HFF-Myc (cell line): ENCODE results near the gene NPFF.
A peak's percentile ranks its signal among the peaks of the same experiment; 100 is the strongest.
"Not testable (repeated sequence)": the region's sequence is repeated elsewhere in the genome, so short reads cannot be mapped to it uniquely, and the experiment has no call there.

Source experiments
- DNase-seq: peaks from one replicate; pipeline ENCODE4 v3.0.0-alpha.2; 2011; ENCODE audit warnings: low read depth; ENCODE audit errors: extremely low read depth
- H3K4me3 ChIP-seq: replicated peaks from 2 replicates; pipeline ENCODE4 v1.5.1; 2011; ENCODE audit warnings: low read depth, mild to moderate bottlenecking, control low read depth, low read length
- TF ChIP-seq, protein P1 (sequence below): IDR thresholded peaks from 2 replicates; pipeline ENCODE4 v1.5.1; 2012; ENCODE audit warnings: mild to moderate bottlenecking, low read depth, low read length, control low read depth; ENCODE audit errors: missing control alignments

NPFF gene, protein sequence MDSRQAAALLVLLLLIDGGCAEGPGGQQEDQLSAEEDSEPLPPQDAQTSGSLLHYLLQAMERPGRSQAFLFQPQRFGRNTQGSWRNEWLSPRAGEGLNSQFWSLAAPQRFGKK

DNA sequence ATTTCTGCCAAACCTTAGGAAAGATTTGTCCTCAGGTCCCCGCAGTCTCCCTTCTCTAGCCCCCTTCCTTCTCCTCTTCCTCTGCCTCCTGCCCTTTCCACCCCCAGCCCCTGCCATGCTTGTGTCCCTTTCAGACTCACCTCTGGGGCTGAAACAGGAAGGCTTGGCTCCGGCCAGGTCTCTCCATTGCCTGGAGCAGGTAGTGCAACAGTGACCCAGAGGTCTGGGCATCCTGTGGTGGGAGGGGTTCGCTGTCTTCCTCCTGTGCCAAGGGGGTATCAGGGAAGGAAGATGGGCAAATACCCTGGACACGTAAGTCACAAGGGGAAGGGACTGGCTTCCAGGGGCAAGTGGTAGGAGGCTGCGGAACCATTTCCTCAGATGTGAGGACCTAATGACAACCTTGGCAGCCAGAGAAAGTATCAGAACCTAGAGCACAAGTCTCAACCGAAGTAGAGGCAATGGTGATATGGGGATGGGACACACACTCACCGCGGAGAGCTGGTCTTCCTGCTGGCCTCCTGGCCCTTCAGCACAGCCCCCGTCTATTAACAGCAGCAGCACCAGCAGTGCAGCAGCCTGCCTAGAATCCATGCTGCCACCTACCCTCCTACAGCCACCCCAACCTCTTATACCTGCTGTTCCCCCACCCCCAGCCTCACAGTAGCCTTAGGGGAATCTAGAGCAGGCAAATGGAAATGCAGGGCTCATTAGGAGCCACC lies at the start of gene NPFF:
Gene NPFF (minus strand): TSS at position 604 of the 722 bp plus-strand sequence. CDS start 10 bp downstream, at position 594.
- H3K4me3 ChIP-seq, result no peak within 1 kb of the TSS
- no peak for DNase-seq
- TF ChIP-seq, protein P1, sequence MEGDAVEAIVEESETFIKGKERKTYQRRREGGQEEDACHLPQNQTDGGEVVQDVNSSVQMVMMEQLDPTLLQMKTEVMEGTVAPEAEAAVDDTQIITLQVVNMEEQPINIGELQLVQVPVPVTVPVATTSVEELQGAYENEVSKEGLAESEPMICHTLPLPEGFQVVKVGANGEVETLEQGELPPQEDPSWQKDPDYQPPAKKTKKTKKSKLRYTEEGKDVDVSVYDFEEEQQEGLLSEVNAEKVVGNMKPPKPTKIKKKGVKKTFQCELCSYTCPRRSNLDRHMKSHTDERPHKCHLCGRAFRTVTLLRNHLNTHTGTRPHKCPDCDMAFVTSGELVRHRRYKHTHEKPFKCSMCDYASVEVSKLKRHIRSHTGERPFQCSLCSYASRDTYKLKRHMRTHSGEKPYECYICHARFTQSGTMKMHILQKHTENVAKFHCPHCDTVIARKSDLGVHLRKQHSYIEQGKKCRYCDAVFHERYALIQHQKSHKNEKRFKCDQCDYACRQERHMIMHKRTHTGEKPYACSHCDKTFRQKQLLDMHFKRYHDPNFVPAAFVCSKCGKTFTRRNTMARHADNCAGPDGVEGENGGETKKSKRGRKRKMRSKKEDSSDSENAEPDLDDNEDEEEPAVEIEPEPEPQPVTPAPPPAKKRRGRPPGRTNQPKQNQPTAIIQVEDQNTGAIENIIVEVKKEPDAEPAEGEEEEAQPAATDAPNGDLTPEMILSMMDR, result no peak

DNA sequence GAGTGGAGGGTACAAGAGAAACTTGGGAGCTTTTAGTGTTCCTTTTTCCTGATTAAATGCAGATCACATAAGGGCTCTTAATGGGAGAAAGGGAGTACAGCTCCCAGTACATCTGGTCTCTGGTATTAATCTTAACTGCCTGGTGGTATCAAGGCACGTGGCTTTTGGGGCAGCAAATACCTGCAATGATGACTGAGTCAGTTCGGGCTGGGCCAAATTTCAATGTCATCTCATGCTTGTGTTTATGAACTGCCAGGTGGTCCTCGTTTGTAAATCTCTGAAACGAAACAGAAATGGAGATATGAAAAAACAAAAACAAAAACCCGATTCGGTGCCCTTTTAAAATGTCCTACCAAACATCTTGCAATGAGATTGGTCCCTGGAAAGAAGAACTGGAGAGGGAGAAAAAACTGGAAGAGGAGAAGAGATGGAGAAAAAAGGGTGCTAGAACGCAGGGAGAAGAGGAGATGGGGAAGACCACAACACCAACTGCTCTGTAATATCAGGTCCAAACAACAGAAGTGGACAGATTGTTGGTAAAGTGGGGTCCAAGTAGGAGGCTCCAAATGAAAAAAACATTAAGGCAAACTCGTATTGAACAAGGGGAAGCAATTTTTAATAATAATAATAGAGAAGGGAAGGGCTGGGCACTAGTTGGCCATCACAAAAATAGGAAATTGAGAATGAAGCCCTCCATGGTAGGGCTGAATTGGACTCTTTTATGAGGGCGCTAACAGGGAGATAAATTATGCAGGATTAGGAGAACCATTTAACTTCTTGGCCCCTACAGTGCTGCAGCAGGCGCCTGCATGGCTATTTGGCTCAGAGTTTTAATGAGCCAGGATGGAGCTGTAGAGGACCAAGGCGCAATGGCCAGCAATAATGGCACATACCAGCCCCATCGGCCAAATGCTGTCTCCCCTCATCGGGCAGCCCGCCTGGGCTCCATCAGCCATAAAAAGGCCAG lies 45.4 kb upstream of the NPFF start:
- TF ChIP-seq, protein P1, result no peak
- no peak for DNase-seq
- no peak overlapping the region for H3K4me3 ChIP-seq

DNA sequence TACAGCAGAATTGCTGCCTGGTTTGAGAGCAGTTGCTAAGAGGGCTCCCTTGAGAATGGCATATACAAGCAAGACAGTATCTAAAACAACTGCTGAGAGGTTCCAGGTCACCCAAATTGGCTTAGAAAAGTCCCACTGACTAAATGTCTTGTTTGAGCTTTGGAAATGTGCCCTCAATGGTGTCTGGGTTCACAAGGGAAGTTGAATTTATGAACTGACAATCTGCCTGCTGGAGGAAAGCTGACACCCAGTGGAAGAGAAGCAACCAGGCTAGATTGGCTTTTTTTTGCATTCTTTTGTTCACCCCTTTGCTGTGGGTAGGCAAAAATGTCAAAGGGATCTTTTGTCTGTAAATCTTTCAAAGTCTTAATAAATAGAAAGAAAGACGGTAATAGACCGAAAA lies 44.6 kb upstream of the NPFF start:
- no peak for DNase-seq
- no peak overlapping the region for H3K4me3 ChIP-seq
- TF ChIP-seq, protein P1, result no peak

DNA sequence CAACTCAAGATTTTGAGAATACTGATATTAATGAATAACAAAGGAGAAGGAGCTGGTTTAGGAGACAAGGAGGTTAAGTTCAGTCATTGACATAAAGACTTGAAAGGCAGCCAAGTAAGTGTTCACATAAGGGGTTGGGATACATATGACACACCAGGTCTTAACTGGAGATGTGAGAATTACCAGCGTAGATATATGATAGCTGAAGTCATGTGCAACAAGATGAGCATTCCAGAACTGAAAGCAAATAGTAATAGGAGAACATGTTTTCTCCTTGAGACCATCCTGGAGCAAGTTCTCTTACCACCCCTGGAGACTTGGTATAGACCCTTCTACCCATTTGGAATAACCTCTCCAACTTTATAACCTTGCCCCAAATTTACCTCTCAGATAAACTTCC lies 43.3 kb upstream of the NPFF start:
- TF ChIP-seq, protein P1, result no peak
- no peak overlapping the region for H3K4me3 ChIP-seq
- DNase-seq, result no peak

DNA sequence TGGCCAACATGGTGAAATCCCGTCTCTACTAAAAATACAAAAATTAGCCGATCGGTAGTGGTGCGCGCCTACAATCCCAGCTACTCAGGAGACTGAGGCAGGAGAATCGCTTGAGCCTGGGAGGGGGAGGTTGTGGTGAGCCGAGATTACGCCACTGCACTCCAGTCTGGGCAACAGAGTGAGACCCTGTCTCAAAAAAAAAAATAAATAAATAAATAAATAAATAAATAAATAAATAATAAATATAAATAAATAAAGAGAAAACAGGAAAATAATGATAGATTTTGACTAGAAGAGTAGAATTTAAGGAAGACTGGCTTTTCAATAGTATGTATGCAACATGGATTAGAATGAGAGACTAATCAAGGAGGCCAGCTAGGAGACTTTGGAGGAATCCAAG lies 42.8 kb upstream of the NPFF start:
- DNase-seq, result not testable (repeated sequence)

DNA sequence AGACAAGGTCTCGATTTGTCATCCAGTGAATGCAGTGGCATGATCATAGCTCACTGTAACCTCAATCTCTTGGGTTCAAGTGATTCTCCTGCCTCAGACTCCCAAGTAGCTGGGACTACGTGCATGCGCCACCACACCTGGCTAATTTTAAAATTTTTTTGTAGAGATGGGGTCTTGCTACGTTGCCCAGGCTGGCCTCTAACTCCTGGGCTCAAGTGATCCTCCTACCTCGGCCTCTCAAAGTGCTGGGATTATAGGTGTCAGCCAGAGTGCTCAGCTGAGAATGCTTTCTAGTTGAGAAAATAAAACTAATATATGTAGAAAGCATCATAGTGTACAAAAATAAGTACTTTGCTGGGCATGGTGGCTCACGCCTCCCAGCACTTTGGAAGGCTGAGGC lies 41.1 kb upstream of the NPFF start:
- not testable (repeated sequence) for DNase-seq

More for the DNA sequence above, 42.8 kb upstream of the NPFF start:
- H3K4me3 ChIP-seq, result not testable (repeated sequence)

DNA sequence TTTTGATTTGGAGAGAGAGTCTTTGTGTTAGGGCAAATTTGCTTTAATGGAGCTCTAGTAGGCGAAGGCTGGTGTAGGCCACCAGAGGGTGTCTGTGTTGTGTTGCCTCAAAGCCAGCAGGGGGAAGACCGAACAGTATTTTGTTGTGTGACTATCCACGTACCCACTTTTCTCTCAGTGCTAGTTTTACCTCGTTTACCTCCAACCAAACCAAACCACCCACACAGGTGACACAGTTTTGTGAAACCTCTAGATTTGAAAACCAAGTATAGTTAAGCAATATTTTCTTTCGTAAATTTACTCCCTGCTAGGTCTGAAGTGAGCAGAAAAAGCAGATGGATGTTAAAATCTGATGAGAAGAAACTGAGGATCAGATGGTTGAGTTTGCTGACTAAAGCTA lies 36.3 kb upstream of the NPFF start:
- TF ChIP-seq, protein P1, result peak; percentile 88
- H3K4me3 ChIP-seq, result no peak overlapping the region
- no peak for DNase-seq

More for the DNA sequence above, 41.1 kb upstream of the NPFF start:
- not testable (repeated sequence) for H3K4me3 ChIP-seq
